Adipocyte (in vitro differentiated cells): ENCODE data around the gene ZNF492.
"Not testable (repeated sequence)": the region's sequence is repeated elsewhere in the genome, so short reads cannot be mapped to it uniquely, and the experiment has no call there.

Experiments
- DNase-seq: peaks from one replicate; pipeline ENCODE4 v3.0.0-alpha.2; 2015; ENCODE audit warnings: low read depth
- H3K27me3 ChIP-seq: replicated peaks from 2 replicates; pipeline ENCODE4 v1.7.0; 2013; ENCODE audit warnings: mild to moderate bottlenecking, low read length, moderate library complexity; ENCODE audit not compliant: control insufficient read depth, insufficient read depth
- H3K36me3 ChIP-seq: 2 replicates; pipeline ENCODE4 v1.7.0; 2013; ENCODE audit warnings: low read length, mild to moderate bottlenecking, moderate library complexity; ENCODE audit not compliant: control insufficient read depth, insufficient read depth, severe bottlenecking
- H3K4me1 ChIP-seq: 2 replicates; pipeline ENCODE4 v1.7.0; 2013; ENCODE audit warnings: mild to moderate bottlenecking, low read length, moderate library complexity; ENCODE audit not compliant: control insufficient read depth, insufficient read depth
- H3K4me3 ChIP-seq: 2 replicates; pipeline ENCODE4 v1.7.0; 2013; ENCODE audit warnings: mild to moderate bottlenecking, low read length, moderate library complexity
- H3K9ac ChIP-seq: 2 replicates; pipeline ENCODE4 v1.7.0; 2013; ENCODE audit warnings: mild to moderate bottlenecking, low read length, moderate library complexity
- H3K9me3 ChIP-seq: 2 replicates; pipeline ENCODE4 v1.7.0; 2013; ENCODE audit warnings: mild to moderate bottlenecking, low read length, moderate library complexity; ENCODE audit not compliant: control insufficient read depth

ZNF492 gene

DNA sequence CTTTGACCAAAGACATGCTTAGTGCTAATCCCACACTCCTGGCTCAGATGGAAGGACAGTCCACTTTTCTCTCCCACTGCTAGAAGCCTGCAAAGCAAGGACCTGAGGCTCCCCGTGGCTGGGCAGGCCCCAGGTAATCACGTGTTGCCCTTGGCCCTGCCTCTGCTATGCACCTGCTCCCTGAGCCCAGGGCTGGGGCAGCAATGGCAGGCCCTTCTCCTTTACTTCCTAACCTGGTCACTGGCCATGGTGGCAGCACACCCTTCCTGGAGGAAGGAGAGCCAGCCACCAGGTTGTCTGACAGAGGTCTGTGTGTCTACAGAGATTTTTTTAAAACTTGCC is 27.9 kb upstream of the ZNF492 start:
- no peaks in the 10 kb centered on the region for H3K4me1 ChIP-seq
- no peaks in the 10 kb centered on the region for H3K36me3 ChIP-seq
- no peak overlapping the region for H3K4me3 ChIP-seq
- no peaks in the 10 kb centered on the region for H3K9me3 ChIP-seq
- H3K9ac ChIP-seq = no peak overlapping the region
- H3K27me3 ChIP-seq = no peaks in the 10 kb centered on the region
- no peak for DNase-seq

DNA sequence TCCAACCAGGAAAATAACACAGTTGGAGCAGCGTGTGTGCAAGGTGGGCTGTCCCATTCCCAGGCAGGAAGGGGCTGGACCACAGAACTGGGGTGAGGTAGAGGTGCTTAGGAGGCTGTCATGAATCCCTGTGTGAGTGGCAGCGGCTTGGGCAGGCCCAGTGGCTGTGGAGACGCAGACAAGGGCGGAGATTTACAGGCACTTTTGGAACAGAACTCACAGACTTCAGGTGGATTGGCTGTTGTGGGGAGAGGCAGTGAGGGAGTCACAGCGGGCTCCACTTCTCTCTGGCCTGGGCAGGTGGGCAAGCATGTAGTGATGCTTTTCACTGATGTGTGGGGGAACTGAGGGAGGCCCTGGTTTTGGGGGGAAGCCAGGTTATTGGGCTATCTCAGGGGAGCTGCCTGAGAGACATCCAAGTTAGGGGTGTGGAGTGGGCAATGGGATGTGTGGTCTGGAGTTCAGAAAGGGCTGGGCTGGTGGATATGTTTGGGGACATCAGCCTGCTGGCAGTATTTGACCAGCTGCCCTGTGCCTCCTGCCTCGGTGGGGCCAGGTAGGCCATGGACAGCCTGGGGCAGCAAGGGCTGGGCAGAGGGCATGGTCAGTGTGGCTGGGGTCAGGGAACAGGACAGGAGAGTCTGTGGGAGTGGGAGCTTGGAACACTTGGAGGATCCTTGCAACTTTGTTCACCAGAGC is 27.0 kb upstream of the ZNF492 start:
- Histone ChIP-seq H3K4me1 (no peaks in the 10 kb centered on the region), H3K4me3 (no peak overlapping the region)

DNA sequence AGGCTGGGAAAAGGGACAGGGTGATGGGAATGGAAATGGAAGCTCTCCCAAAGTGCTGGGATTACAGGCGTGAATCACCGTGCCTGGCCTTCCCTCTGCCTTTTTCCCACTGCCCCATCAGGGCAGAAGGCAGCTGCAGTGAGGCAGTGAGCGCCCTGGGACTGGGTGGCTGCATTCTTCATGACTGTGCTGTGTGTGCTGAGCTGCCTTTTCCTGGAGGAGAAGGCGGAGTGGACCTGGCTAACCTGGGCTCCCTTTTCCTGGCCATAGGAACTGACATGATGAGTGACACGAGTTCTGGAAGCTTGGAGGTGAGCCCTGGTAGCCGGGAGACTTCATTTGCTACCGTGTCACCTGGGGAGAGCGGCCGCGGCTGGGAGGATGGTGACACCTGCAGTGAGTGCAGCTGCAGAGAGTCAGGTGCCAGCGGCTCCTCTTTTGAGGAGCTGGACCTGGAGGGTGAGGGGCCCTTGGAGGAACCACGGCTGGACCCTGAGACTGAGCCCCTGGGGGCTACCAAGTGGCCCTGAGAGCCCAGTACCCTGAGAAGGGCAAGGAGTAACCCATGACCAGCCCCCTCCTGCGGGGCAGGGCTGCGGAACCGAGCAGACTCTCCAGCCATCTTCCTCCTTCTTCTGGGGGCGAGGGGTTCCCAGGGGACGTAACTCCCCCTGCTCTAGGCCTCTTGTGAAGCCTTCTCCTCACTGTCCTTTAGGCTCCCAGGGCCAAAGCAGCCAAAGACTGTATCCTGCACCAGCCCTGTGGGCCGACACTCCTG is 26.3 kb upstream of the ZNF492 start:
- no peaks in the 10 kb centered on the region for H3K36me3 ChIP-seq
- H3K4me3 ChIP-seq = no peak overlapping the region
- no peaks in the 10 kb centered on the region for H3K4me1 ChIP-seq
- no peak overlapping the region for H3K9ac ChIP-seq
- no peak for DNase-seq
- H3K27me3 ChIP-seq = no peaks in the 10 kb centered on the region
- peaks cover 4% of the 10 kb centered on the region for H3K9me3 ChIP-seq

More for the DNA sequence above, 27.0 kb upstream of the ZNF492 start:
- Histone ChIP-seq H3K9me3 (no peaks in the 10 kb centered on the region), H3K27me3 (no peaks in the 10 kb centered on the region), H3K9ac (no peak overlapping the region), H3K36me3 (no peaks in the 10 kb centered on the region)
- DNase-seq = no peak

DNA sequence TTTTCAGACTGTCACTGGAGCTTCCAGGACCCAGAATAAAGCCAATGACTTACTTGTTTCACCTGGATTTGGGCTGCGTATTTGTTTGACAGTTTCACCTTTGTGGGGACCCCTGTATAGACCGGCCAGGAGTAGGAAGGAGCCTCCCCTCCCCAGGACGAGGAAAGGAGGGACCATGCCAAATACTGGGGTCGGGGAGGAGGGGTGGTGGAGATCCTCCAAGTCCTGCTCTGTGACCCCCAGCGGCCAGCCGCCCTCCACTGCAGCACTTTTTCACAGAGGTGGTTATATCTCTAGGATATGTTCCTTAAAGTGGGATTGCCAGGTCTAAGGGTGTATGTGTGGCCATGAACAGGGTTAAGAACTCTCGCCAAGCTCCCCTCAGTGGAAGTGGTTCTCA is 25.7 kb upstream of the ZNF492 start:
- no peak overlapping the region for H3K9ac ChIP-seq
- H3K27me3 ChIP-seq = no peaks in the 10 kb centered on the region
- no peaks in the 10 kb centered on the region for H3K36me3 ChIP-seq
- no peak overlapping the region for H3K4me3 ChIP-seq
- no peak for DNase-seq
- peaks cover 4% of the 10 kb centered on the region for H3K9me3 ChIP-seq
- no peaks in the 10 kb centered on the region for H3K4me1 ChIP-seq

DNA sequence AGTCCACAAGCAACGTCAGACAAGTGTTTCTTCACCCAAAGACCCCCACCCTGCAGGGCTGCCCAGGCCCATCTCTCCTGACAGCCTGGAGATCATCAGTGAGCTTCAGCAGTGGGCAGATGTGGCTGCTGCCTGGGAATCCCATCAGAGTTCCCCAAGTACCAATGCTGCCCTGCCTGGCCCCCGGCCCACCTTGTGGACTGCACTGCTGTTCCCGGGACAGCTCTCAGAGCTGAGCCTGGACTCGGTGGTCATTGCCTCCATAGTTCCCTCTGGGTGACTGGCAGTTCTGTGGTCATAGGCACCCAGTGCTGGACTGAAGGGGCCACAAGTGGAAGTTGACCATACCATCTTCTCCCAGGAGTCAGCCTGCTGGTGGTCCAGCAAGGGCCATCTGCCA is 24.5 kb upstream of the ZNF492 start:
- Histone ChIP-seq H3K4me3 (no peak overlapping the region), H3K4me1 (no peaks in the 10 kb centered on the region), H3K36me3 (no peaks in the 10 kb centered on the region), H3K9ac (no peak overlapping the region), H3K27me3 (no peaks in the 10 kb centered on the region), H3K9me3 (peaks cover 4% of the 10 kb centered on the region)
- DNase-seq = no peak

DNA sequence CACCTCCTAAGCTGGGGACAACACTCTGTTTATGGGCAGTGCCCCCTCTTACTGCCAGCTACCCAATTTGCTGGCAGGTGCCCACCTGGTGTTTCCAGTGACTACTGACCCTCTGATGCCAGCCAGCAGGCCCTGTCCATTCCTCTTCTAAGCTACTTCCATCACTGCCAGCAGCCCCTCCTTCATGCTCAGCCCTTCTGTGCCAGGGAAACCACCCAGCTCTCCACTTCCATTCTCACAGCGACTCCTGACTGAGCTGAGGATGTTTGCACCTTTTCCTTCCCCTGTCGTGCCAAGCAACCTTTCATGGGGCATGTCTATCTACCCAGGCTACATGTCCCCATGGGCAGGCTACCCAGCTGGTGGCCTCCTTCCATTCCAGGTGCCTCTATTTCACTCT is 24.0 kb upstream of the ZNF492 start:
- Histone ChIP-seq H3K4me3 (no peak overlapping the region), H3K9ac (no peak overlapping the region), H3K27me3 (no peaks in the 10 kb centered on the region), H3K9me3 (peaks cover 4% of the 10 kb centered on the region), H3K36me3 (no peaks in the 10 kb centered on the region), H3K4me1 (no peaks in the 10 kb centered on the region)
- no peak for DNase-seq

DNA sequence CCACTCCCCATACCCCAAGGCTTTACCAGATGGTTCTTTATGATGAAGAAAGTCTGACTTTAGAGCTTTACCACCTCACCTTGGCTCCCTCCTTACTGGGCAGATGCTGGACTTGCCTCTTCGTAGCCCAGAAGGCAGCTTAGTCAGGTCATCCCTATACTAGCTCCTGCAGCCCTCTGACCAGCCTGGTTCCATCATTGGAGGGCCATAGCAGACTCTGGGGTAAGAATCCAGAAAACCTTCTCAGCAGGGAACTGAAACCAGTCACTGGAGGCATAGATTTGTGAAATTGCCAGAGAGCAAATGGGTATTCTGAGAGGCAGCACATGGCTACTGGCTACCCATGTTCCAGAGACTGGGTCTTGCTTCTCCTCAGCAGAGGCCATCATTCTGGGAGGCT is 21.8 kb upstream of the ZNF492 start:
- Histone ChIP-seq H3K27me3 (no peaks in the 10 kb centered on the region), H3K9ac (no peak overlapping the region), H3K36me3 (no peaks in the 10 kb centered on the region), H3K4me1 (no peaks in the 10 kb centered on the region), H3K9me3 (peaks cover 4% of the 10 kb centered on the region), H3K4me3 (no peak overlapping the region)
- DNase-seq = no peak

DNA sequence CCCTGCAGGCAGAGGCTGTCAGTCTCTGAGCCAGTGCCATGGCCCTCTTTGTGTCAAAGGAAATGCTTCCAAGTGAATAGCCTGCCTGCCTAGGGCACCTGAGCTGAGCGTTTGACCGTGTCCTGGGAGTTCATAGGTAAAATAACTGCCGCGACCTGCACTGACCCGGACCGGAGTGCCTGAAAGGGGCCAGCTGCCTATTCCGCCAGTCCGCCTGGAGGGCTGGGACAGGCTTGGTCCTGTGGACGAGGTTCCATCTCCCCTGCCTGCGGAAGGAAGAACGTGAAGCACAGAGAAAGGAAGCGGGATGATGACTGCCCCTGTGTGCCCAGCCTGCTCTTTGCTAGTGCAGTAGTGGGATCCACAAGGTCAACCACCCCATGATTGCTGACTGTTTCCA is 17.5 kb upstream of the ZNF492 start:
- H3K4me3 ChIP-seq = no peak overlapping the region
- no peak for DNase-seq
- peaks cover 4% of the 10 kb centered on the region for H3K9me3 ChIP-seq
- H3K27me3 ChIP-seq = no peaks in the 10 kb centered on the region
- no peak overlapping the region for H3K9ac ChIP-seq
- H3K4me1 ChIP-seq = no peaks in the 10 kb centered on the region
- no peaks in the 10 kb centered on the region for H3K36me3 ChIP-seq

DNA sequence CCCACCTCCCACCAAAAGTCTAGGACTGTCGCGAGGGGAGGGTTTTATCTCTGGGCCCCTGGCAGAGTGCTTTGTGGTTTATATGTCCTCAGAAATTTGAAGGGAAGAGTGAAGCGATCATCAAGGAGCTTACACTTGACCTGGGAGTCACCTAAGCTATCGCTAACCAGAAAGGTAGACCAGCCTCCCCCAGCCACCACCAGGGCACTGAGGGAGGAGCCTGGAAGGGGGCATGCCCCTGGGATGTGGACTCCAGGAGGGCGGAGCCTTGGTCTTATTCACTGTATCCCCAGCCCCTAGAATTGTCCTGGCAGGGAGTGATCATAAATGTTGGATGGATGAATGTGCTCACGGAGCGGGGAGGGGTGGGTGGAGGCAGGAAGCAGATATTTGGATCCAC is 16.9 kb upstream of the ZNF492 start:
- H3K9me3 ChIP-seq, H3K4me3 ChIP-seq, H3K4me1 ChIP-seq, H3K9ac ChIP-seq, DNase-seq, H3K36me3 ChIP-seq, H3K27me3 ChIP-seq: not testable (repeated sequence)

DNA sequence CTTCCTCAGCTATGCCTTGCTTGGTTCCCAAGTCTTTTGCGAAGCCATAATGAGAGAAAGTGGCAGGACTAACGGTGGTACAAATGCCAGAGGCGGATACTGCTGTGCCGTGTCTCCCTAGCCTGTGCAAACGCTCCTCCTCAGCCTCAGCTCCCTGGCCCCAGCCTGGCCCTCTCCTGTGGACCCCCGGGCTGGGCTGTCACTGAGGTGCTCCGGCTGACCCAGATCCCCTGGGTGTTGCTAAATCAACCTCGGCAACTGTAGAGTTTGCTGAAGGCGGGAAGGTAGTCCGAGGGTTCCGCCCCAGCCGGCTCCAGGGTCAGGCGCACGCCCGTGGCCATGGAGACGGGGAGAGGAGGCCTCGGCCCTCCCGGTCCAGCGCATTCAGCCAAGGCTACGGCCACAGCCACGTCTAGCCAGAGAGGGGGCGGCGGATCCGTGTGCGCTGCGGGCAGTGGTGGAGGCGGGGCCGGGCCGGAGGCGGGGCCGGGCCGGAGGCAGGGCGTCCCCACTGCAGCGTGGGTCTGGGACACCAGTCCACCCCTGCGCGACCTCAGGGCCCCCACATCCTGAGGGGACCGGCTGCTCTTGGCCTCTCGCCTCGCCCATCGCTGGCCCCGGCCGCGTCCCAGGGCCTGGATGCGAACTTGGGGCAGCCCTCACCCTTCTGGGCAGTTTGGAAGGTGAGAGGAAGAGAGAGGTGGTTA is 16.4 kb upstream of the ZNF492 start:
- no peaks in the 10 kb centered on the region for H3K36me3 ChIP-seq
- H3K4me3 ChIP-seq = no peak overlapping the region
- H3K4me1 ChIP-seq = no peaks in the 10 kb centered on the region
- no peak overlapping the region for H3K9ac ChIP-seq
- H3K27me3 ChIP-seq = no peaks in the 10 kb centered on the region
- DNase-seq = no peak
- no peaks in the 10 kb centered on the region for H3K9me3 ChIP-seq

DNA sequence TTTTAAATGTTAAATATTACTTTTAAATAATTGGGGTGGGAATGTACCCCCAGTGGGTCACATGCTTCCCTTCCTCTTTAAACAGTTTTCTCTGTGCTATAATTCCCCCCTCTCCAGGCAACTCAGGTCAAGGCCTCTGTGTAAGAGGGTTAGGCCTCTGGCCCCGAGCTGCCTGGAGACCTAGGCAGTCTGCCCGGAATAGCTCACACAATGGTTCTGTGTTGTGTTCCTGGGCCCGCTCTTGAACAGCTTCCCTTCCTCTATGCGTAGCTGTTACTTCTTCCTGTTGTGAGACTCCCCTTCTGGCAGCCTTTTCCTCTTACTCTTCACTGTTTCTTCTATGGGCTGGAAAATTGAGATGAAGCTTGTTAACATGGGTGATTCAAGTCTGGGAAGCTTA is 14.8 kb upstream of the ZNF492 start:
- DNase-seq = no peak
- Histone ChIP-seq H3K9me3 (no peaks in the 10 kb centered on the region), H3K36me3 (no peaks in the 10 kb centered on the region), H3K4me1 (no peaks in the 10 kb centered on the region), H3K9ac (no peak overlapping the region), H3K4me3 (no peak overlapping the region), H3K27me3 (no peaks in the 10 kb centered on the region)
